Breast epithelium (tissue), 3 donors: ENCODE data around the gene TMEM240.

ENCODE experiments used
- CTCF ChIP-seq, 3 donors: fragments of 450-650 bp; IDR thresholded peaks; one replicate each; pipeline ENCODE4 v1.5.1; 2016 to 2017; ENCODE audit warnings: antibody characterized with exemption in 3 of 3, mild to moderate bottlenecking in 3 of 3, moderate library complexity in 3 of 3
- POLR2AphosphoS5 ChIP-seq, 3 donors: sonication (generic); formaldehyde crosslinking; IDR thresholded peaks; one replicate each; pipeline ENCODE4 v1.6.1; 2017; ENCODE audit warnings: antibody characterized with exemption in 3 of 3

GRCh38 chr1:1534401-1535154, 5.8 kb downstream of the TMEM240 start:
- TF ChIP-seq CTCF (IDR thresholded peaks at IDR 0.05) (no peak), POLR2AphosphoS5 (IDR thresholded peaks at IDR 0.05) (no peak)
